PFSK-1 (cell line): ENCODE data around the gene HIRIP3.

ENCODE experiments used
- FOXP2 ChIP-seq: optimal IDR thresholded peaks from 2 replicates; pipeline ENCODE3; 2011; ENCODE audit warnings: borderline replicate concordance, control low read depth, inconsistent platforms; ENCODE audit not compliant: insufficient read depth; ENCODE audit errors: extremely low read length, extremely low read depth
- POLR2AphosphoS5 ChIP-seq: IDR thresholded peaks from 2 replicates; pipeline ENCODE4 v1.6.1; 2012; ENCODE audit warnings: low read depth, mild to moderate bottlenecking, control low read depth, low read length, moderate library complexity
- SIN3A ChIP-seq: IDR thresholded peaks from 2 replicates; pipeline ENCODE4 v1.6.1; 2012; ENCODE audit warnings: mild to moderate bottlenecking, low read length, moderate library complexity, borderline replicate concordance; ENCODE audit not compliant: insufficient read depth
- TAF1 ChIP-seq: IDR thresholded peaks from 2 replicates; pipeline ENCODE4 v1.6.1; 2012; ENCODE audit warnings: low read length, control low read depth, borderline replicate concordance; ENCODE audit not compliant: insufficient read depth
- TF ChIP-seq, protein P1 (sequence below), 2 experiments: IDR thresholded peaks; 2 replicates each; pipeline versions ENCODE4 v1.6.1 to v1.8.0; 2011 to 2012; ENCODE audit warnings: low read depth in 2 of 2, low read length in 2 of 2, control low read depth in 1 of 2, inconsistent platforms in 1 of 2, mild to moderate bottlenecking in 1 of 2, moderate library complexity in 1 of 2; ENCODE audit not compliant: insufficient read depth in 1 of 2

Gene HIRIP3

DNA sequence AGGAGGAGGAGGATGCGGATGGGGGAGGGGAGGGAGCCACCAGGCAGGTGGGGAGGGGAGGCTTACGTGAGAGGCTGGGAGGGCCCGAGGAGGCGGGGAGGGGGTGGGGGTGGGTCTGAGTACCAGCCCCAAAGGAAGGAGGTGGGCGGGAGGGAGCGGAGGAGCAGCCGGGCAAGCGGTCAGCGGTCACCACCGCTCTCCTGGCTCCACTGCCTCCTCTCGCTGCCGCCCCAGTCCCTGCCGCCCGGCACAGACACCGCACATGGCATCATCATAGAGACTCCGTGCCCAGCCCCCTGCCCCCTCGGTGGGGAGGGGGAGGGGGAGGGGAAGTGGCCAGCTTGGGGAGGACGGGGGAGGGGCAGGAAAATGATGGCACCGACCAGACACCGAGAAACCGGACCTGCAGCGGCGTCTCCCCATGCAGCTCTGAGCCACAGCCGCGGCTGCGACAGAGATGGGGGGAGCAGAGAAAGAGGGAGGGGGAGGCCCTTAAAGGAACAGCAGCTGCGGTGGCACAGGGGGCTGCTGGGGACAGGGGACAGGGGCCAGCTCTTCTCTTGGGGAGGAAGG lies 35.5 kb upstream of the HIRIP3 start, which contains the start of gene TLCD3B:
TLCD3B (minus strand) TSS at position 431 of the 573 bp plus-strand sequence. CDS start 744 bp downstream, outside the sequence.
- TF ChIP-seq, protein P1, sequence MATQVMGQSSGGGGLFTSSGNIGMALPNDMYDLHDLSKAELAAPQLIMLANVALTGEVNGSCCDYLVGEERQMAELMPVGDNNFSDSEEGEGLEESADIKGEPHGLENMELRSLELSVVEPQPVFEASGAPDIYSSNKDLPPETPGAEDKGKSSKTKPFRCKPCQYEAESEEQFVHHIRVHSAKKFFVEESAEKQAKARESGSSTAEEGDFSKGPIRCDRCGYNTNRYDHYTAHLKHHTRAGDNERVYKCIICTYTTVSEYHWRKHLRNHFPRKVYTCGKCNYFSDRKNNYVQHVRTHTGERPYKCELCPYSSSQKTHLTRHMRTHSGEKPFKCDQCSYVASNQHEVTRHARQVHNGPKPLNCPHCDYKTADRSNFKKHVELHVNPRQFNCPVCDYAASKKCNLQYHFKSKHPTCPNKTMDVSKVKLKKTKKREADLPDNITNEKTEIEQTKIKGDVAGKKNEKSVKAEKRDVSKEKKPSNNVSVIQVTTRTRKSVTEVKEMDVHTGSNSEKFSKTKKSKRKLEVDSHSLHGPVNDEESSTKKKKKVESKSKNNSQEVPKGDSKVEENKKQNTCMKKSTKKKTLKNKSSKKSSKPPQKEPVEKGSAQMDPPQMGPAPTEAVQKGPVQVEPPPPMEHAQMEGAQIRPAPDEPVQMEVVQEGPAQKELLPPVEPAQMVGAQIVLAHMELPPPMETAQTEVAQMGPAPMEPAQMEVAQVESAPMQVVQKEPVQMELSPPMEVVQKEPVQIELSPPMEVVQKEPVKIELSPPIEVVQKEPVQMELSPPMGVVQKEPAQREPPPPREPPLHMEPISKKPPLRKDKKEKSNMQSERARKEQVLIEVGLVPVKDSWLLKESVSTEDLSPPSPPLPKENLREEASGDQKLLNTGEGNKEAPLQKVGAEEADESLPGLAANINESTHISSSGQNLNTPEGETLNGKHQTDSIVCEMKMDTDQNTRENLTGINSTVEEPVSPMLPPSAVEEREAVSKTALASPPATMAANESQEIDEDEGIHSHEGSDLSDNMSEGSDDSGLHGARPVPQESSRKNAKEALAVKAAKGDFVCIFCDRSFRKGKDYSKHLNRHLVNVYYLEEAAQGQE (IDR thresholded peaks at IDR 0.05; ENCODE audit: insufficient read depth in 1 of 2, low read depth in 2 of 2, low read length in 2 of 2): no peak
- TF ChIP-seq TAF1 (no peak), POLR2AphosphoS5 (no peak), SIN3A (no peak), FOXP2 (no peak)

DNA sequence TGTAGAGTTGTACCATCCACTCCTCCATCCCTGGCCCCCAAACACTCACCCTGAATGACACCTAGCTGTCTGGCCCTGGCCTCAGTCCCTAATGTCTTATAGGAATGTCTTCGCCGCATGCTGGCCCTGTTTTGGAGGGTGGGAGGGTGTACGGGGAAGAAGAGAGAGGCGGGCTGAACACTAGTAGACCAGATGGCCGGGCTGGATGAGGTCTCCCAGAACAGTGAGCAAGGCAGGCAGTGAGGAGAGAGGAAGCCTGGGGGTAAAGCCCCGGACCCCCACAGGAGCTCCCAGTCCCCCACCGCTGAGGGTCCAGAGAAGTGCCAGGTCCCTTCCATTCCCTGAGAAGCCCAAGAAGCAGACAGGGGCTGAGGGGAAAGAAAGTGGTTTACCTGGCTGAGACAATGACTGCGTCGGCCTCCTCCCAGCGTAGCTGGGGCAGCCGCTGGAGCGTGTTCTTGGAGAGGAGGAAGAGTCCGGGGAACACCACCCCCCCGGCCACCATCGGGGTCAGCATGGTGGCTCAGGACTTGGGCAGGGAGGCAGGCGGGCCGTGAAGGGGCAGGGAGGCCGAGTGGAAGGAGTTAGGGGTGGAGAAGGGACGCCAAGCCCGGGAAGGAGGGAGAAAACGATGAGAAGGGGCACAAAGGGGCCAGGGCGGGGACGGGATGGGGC lies 34.7 kb upstream of the HIRIP3 start:
- TF ChIP-seq SIN3A (no peak), POLR2AphosphoS5 (no peak), FOXP2 (no peak), TAF1 (no peak)
- TF ChIP-seq, protein P1 (IDR thresholded peaks at IDR 0.05; ENCODE audit: insufficient read depth in 1 of 2, low read depth in 2 of 2, low read length in 2 of 2): no peak

DNA sequence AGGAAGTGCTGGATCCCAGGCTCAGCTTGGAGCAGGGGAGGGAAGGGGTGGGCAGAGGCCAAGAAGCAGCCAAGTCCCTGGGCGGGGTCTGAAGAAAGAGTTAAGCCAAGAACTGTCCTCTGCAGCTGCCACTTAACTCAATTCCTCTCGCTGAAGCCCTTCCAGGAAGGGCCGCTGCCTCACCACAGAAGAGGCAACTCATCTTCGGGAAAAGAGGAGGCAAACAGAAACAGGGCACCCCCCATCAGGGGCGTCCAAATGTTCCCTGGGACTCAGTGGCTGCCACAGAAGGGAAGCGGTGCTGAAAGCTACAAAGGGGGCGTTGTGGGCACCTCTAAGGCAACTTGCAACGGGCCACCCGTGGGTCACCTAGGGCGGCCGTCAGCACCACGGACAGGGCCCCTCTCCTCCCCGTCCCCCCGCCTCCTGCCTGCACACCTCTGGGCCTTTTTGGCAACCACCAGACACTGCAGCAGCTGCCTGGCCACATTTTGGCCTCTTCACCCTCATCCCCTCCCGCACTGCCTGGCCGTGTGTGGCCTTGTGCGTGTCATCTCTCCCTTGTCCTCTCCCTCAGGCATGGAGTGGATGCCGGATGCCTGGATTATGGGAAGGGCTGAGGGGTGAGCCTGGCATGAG lies 33.1 kb upstream of the HIRIP3 start:
- TF ChIP-seq, protein P1 (IDR thresholded peaks at IDR 0.05; ENCODE audit: insufficient read depth in 1 of 2, low read depth in 2 of 2, low read length in 2 of 2): peak; percentile 94 to 98
- no peak for TF ChIP-seq POLR2AphosphoS5
- no peak for TF ChIP-seq TAF1
- no peak for TF ChIP-seq SIN3A

DNA sequence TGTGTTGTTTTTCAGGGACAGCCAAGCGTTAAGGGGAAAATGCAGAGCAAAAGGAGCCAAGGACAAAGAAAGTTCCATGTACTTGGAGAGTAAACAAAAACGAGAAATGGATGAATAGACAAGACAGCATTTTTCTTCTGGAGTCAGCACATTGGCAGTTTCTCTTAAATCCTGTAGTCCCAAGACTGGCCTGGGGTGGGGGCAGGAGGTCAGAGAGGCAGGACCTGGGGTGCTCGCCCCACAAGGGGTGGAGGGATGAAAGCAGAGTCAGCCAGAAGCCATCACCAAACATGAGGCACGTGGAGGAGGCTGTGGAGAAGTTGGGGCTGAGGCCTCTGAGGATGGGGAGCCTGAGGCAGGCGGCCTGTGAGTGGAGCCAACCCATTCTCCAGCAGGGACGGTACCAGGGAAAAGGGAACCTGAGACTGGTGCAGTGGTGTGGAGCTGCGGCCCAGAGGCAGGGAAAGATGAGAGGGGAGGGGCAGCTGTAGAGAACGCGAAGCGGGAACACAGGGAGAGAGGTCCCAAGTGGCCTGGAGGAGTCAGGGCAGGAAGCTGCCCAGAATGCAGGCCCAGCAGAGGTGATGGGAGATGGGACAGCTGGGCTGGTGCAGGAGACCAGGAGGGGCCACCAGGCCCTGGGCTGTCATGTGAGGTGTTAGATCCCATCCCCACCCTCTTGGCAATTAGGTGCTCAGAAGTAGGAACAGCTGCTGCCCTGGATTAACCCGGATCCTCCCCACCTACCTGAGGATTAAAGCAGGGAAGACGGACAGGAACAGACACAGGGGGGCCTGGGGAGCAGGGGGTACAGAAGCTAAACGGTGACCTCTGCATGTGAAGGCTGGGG lies 32.4 kb upstream of the HIRIP3 start:
- no peak for TF ChIP-seq SIN3A
- no peak for TF ChIP-seq POLR2AphosphoS5
- TF ChIP-seq, protein P1 (IDR thresholded peaks at IDR 0.05; ENCODE audit: insufficient read depth in 1 of 2, low read depth in 2 of 2, low read length in 2 of 2): no peak
- no peak for TF ChIP-seq TAF1
- no peak for TF ChIP-seq FOXP2
